DOHH2 (cell line): ENCODE measurements around the gene DUSP28.

Source experiments
- H3F3A ChIP-seq: fragments of 200-600 bp; sonication (generic), shearing (Covaris generic); 2 replicates; pipeline ENCODE4 v1.6.0; 2016; ENCODE audit warnings: antibody characterized with exemption, mild to moderate bottlenecking; ENCODE audit not compliant: control insufficient read depth, insufficient read depth
- H3K27ac ChIP-seq: fragments of 200-600 bp; sonication (generic); 2 replicates; pipeline ENCODE4 v1.5.1; 2014; ENCODE audit warnings: low read depth, mild to moderate bottlenecking, low read length, moderate library complexity
- H3K27me3 ChIP-seq: fragments of 200-600 bp; sonication (generic); 2 replicates; pipeline ENCODE4 v1.6.1; 2014; ENCODE audit warnings: mild to moderate bottlenecking, low read length, mixed read lengths; ENCODE audit not compliant: control insufficient read depth
- H3K36me3 ChIP-seq: fragments of 200-600 bp; sonication (generic); 2 replicates; pipeline ENCODE4 v1.6.1; 2014; ENCODE audit warnings: mild to moderate bottlenecking, low read length, moderate library complexity, mixed read lengths; ENCODE audit not compliant: control insufficient read depth
- H3K4me1 ChIP-seq: fragments of 200-600 bp; sonication (generic); 2 replicates; pipeline ENCODE4 v1.6.1; 2014; ENCODE audit warnings: mild to moderate bottlenecking, low read length, mixed read lengths; ENCODE audit not compliant: control insufficient read depth
- H3K4me2 ChIP-seq: fragments of 200-600 bp; sonication (generic); 2 replicates; pipeline ENCODE4 v1.6.0; 2014; ENCODE audit warnings: mild to moderate bottlenecking, low read length, moderate library complexity
- H3K4me3 ChIP-seq: fragments of 200-600 bp; sonication (generic); 2 replicates; pipeline ENCODE4 v1.5.1; 2014; ENCODE audit warnings: mild to moderate bottlenecking, low read length, mixed read lengths
- H3K79me2 ChIP-seq: fragments of 200-600 bp; sonication (generic); 2 replicates; pipeline ENCODE4 v1.6.1; 2014; ENCODE audit warnings: mild to moderate bottlenecking, low read length, mixed read lengths; ENCODE audit not compliant: control insufficient read depth
- H3K9me2 ChIP-seq: fragments of 200-600 bp; sonication (generic); replicated peaks from 2 replicates; pipeline ENCODE4 v1.6.1; 2014; ENCODE audit warnings: mild to moderate bottlenecking, low read length, mixed read lengths; ENCODE audit not compliant: control insufficient read depth
- H3K9me3 ChIP-seq: fragments of 200-600 bp; sonication (generic); 2 replicates; pipeline ENCODE4 v1.6.1; 2014; ENCODE audit warnings: antibody characterized with exemption, low read length, mixed read lengths; ENCODE audit not compliant: control insufficient read depth, insufficient read depth
- H4K20me1 ChIP-seq: fragments of 200-600 bp; sonication (generic); 2 replicates; pipeline ENCODE4 v1.6.0; 2014; ENCODE audit warnings: low read depth, mild to moderate bottlenecking, antibody characterized with exemption, low read length, moderate library complexity; ENCODE audit not compliant: control insufficient read depth, insufficient read depth
- CTCF ChIP-seq: fragments of 200-600 bp; sonication (generic); IDR thresholded peaks from one replicate; pipeline ENCODE4 v1.5.1; 2014; ENCODE audit warnings: antibody characterized with exemption, mild to moderate bottlenecking, low read depth, low read length; ENCODE audit not compliant: poor library complexity, severe bottlenecking
- EZH2phosphoT487 ChIP-seq: fragments of 200-600 bp; sonication (generic); IDR thresholded peaks from 2 replicates; pipeline ENCODE4 v1.6.1; 2017; ENCODE audit warnings: borderline replicate concordance, mild to moderate bottlenecking, antibody characterized with exemption, low read length, moderate library complexity, mixed read lengths

Gene DUSP28

GRCh38 chr2:240512109-240512485 lies 48.1 kb upstream of the DUSP28 start:
- no peaks in the 10 kb centered on the region for H3K79me2 ChIP-seq
- peaks cover 17% of the 10 kb centered on the region for H3K36me3 ChIP-seq
- H3K27me3 ChIP-seq: no peaks in the 10 kb centered on the region
- no peak overlapping the region for H3K4me2 ChIP-seq
- peaks cover 12% of the 10 kb centered on the region for H3K4me1 ChIP-seq
- no peaks in the 10 kb centered on the region for H3K9me2 ChIP-seq
- H3K9me3 ChIP-seq: no peaks in the 10 kb centered on the region
- no peaks in the 10 kb centered on the region for H3F3A ChIP-seq
- H3K4me3 ChIP-seq: no peak overlapping the region
- TF ChIP-seq EZH2phosphoT487 (no peak), CTCF (no peak)
- no peak overlapping the region for H3K27ac ChIP-seq
- H4K20me1 ChIP-seq: peaks cover 5% of the 10 kb centered on the region; the same call in 1 of the 2 replicates

DNA sequence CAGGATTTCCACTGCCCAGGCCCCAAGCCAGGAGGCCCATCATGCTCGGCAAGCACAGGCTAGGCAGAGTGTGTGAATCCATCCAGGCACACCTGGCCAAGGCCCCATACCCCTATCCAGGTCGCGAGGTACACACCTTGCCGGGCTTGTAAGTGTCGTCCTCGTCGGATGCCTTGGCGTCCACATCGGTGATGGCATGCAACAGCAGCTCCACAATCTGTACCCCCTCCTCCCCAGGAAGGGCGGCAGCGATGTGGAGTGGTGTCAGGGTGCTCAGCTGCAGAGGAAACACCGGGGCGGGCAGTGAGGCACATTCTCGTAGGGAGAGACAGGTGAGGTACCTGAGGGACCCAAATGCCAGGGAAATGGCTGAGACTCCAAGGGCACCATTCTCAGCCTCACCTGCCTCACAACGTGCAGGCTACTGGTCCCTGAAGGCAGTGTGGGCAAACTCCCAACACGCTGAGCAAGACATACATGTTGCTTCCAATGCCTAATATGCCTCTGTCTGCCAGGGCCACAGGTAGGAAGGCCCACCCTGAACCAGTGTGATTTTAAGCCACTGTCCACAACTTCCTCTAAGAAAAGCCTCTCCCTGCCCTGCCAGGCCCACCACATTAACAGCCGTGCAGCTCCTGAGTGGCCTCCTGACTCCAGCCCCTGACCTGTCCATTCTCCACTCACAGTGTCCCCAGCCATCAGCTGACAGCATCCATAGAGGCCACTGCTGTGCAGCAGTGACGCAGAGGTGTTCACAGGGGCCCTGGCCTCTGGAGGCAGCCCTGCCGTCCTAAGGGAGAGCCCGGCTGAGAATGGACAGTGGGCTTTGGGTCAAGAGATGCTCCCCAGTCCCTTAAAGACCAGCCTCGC lies 47.3 kb upstream of the DUSP28 start:
- Histone ChIP-seq H3K9me2 (no peaks in the 10 kb centered on the region), H3K4me3 (no peak overlapping the region), H3K27me3 (no peaks in the 10 kb centered on the region), H3K4me2 (no peak overlapping the region), H4K20me1 (peaks cover 5% of the 10 kb centered on the region; the same call in 1 of the 2 replicates), H3K4me1 (peaks cover 12% of the 10 kb centered on the region), H3K27ac (no peak overlapping the region), H3F3A (no peaks in the 10 kb centered on the region), H3K9me3 (no peaks in the 10 kb centered on the region), H3K36me3 (peaks cover 19% of the 10 kb centered on the region), H3K79me2 (no peaks in the 10 kb centered on the region)
- TF ChIP-seq CTCF (no peak), EZH2phosphoT487 (no peak)

GRCh38 chr2:240513549-240514287 lies 46.4 kb upstream of the DUSP28 start:
- Histone ChIP-seq H3K36me3 (peaks cover 19% of the 10 kb centered on the region), H3K4me3 (no peak overlapping the region), H3K79me2 (no peaks in the 10 kb centered on the region), H3K4me2 (peak overlapping the region; percentile 35), H4K20me1 (peaks cover 5% of the 10 kb centered on the region; the same call in 1 of the 2 replicates), H3F3A (no peaks in the 10 kb centered on the region), H3K27ac (peak overlapping the region; percentile 21), H3K27me3 (no peaks in the 10 kb centered on the region), H3K9me2 (no peaks in the 10 kb centered on the region), H3K4me1 (peaks cover 12% of the 10 kb centered on the region), H3K9me3 (no peaks in the 10 kb centered on the region)
- TF ChIP-seq CTCF (peak; percentile 96), EZH2phosphoT487 (no peak)
